GM19455 (cell line): ENCODE results near the gene KLK2.
A peak's percentile ranks its signal among the peaks of the same experiment; 100 is the strongest.
"Not testable (repeated sequence)": the region's sequence is repeated elsewhere in the genome, so short reads cannot be mapped to it uniquely, and the experiment has no call there.

Source experiments
- ATAC-seq: cut with Tn5 transposase; IDR thresholded peaks from one replicate; pipeline ENCODE4 v1.9.1; 2021; ENCODE audit not compliant: unreplicated experiment

KLK2 gene

GRCh38 chr19:50891253-50891625 is 18.0 kb downstream of the KLK2 start:
- no peak for ATAC-seq

- no peak for ATAC-seq
Observed at GRCh38 chr19:50893047-50893736, 20.0 kb downstream of the KLK2 start.

GRCh38 chr19:50894478-50895356 is 21.5 kb downstream of the KLK2 start:
- ATAC-seq = no peak

GRCh38 chr19:50896089-50896590 is 22.9 kb downstream of the KLK2 start:
- ATAC-seq = not testable (repeated sequence)

GRCh38 chr19:50896591-50897190 is 23.5 kb downstream of the KLK2 start:
- ATAC-seq = peak; percentile 83

GRCh38 chr19:50897191-50897607 is 24.0 kb downstream of the KLK2 start:
- peak; percentile 14 for ATAC-seq

GRCh38 chr19:50897612-50898011 is 24.4 kb downstream of the KLK2 start:
- no peak for ATAC-seq

- ATAC-seq = no peak
Observed at GRCh38 chr19:50898018-50898417, 24.8 kb downstream of the KLK2 start.

- ATAC-seq = no peak
Observed at GRCh38 chr19:50899569-50899968, 26.3 kb downstream of the KLK2 start.

- no peak for ATAC-seq
Observed at GRCh38 chr19:50902640-50903039, 29.4 kb downstream of the KLK2 start.

GRCh38 chr19:50906217-50906616 is 33.0 kb downstream of the KLK2 start:
- no peak for ATAC-seq

- no peak for ATAC-seq
Observed at GRCh38 chr19:50908336-50908735, 35.1 kb downstream of the KLK2 start.

- ATAC-seq = no peak
Observed at GRCh38 chr19:50909240-50910070, 36.2 kb downstream of the KLK2 start.

GRCh38 chr19:50910722-50911121 is 37.5 kb downstream of the KLK2 start:
- ATAC-seq = no peak

GRCh38 chr19:50911206-50912101 is 38.2 kb downstream of the KLK2 start, which contains the start of gene KLK4:
TSS of gene KLK4 (minus strand) at chr19:50911395. CDS start at chr19:50910738, 657 bp downstream.
- ATAC-seq = no peak

- ATAC-seq = no peak
Observed at GRCh38 chr19:50912102-50912599, 38.9 kb downstream of the KLK2 start.

GRCh38 chr19:50912727-50913716 is 39.8 kb downstream of the KLK2 start:
- ATAC-seq = no peak

- ATAC-seq = no peak
Observed at GRCh38 chr19:50916069-50916468, 42.8 kb downstream of the KLK2 start.
